H1 (cell line): ENCODE measurements around the gene CLCN5. TPM values are rescaled to one million over a fixed set of nuclear protein-coding genes. Genes with fewer than 3 reads are reported as not detected.

Source experiments
- CTCF ChIP-seq, 3 experiments: IDR thresholded peaks; 1 replicate in 2 of 3; 2 replicates in 1 of 3; pipeline versions ENCODE4 v1.5.1 to v1.6.1; 2011; ENCODE audit warnings: low read length in 3 of 3, mild to moderate bottlenecking in 3 of 3, inconsistent platforms in 2 of 3, low read depth in 1 of 3, moderate library complexity in 1 of 3; ENCODE audit not compliant: insufficient read depth in 1 of 3; ENCODE audit errors: control extremely low read depth in 1 of 3
- EP300 ChIP-seq, 2 experiments: IDR thresholded peaks; 1 replicate in 1 of 2; 2 replicates in 1 of 2; pipeline ENCODE4 v1.6.1; 2011 to 2012; ENCODE audit warnings: low read depth in 2 of 2, low read length in 2 of 2, mild to moderate bottlenecking in 2 of 2, borderline replicate concordance in 1 of 2, inconsistent platforms in 1 of 2, moderate library complexity in 1 of 2
- FOSL1 ChIP-seq: IDR thresholded peaks from 2 replicates; pipeline ENCODE4 v1.6.1; 2011; ENCODE audit warnings: mild to moderate bottlenecking, low read depth, low read length, moderate library complexity; ENCODE audit not compliant: insufficient read depth
- SUZ12 ChIP-seq: fragments of 200-600 bp; sonication (generic); IDR thresholded peaks from 2 replicates; pipeline ENCODE4 v1.6.1; 2012; ENCODE audit warnings: mild to moderate bottlenecking, inconsistent platforms, low read length, moderate library complexity, mixed read lengths
- TAF1 ChIP-seq: IDR thresholded peaks from 2 replicates; pipeline ENCODE4 v1.6.1; 2011; ENCODE audit warnings: mild to moderate bottlenecking, low read depth, low read length
- USF2 ChIP-seq: IDR thresholded peaks from 2 replicates; pipeline ENCODE4 v1.6.1; 2011; ENCODE audit warnings: low read length, improper control_type of control experiment
- polyA plus RNA-seq, 7 experiments: library from polyadenylated mRNA; depleted of rRNA in 3 of 7; stranded (reverse) in 5 of 7; unstranded in 2 of 7; fragments of >200 nt in 5 of 7; fragments of 200-250 nt in 2 of 7; gene quantifications; 1 replicate in 5 of 7; 2 replicates in 1 of 7; 4 replicates in 1 of 7; pipeline versions ENCODE4 v1.2.1 to v1.2.3, GENCODE V29; 2011 to 2013; ENCODE audit warnings: missing spikeins in 2 of 7, mixed read lengths in 2 of 7
- total RNA-seq: library from RNA; stranded (reverse); fragmentation: NEBNext Ultra II Directional; extraction: Animal tissue kit (Norgen Biotek cat#: 25700); gene quantifications from 2 replicates; pipeline ENCODE4 v1.2.1, GENCODE V29; 2021

CLCN5 gene
- total and polyA plus RNA-seq, 2 of the 8 experiments (the other 6 are each of a cell fraction or from before 2014, with no cell fraction given), result 4.2 to 9.7 TPM

- no peak for TF ChIP-seq EP300 (IDR thresholded peaks at IDR 0.05; ENCODE audit: borderline replicate concordance in 1 of 2, low read depth in 2 of 2, low read length in 2 of 2)
- no peak for TF ChIP-seq FOSL1
- TF ChIP-seq TAF1, result peak; percentile 34; the same call in 1 of the 2 replicates
- TF ChIP-seq SUZ12, result no peak
- TF ChIP-seq CTCF (IDR thresholded peaks at IDR 0.05; ENCODE audit: control extremely low read depth in 1 of 3, insufficient read depth in 1 of 3, low read depth in 1 of 3, low read length in 3 of 3), result peak in 1 of 3 experiments; percentile 20; a peak in 1 of 4 replicates
- peak; percentile 83 for TF ChIP-seq USF2
Measured at GRCh38 chrX:50067435-50068284, 145.3 kb downstream of the CLCN5 start (continued).
